Liver (tissue), 3 donors: Measurements from ENCODE around the gene SPDEF.

ENCODE experiments used
- EGR1 ChIP-seq, 2 donors: IDR thresholded peaks; 2 replicates each; pipeline ENCODE4 v1.6.1; 2016 to 2018; ENCODE audit warnings: antibody characterized with exemption in 2 of 2, low read depth in 2 of 2
- JUND ChIP-seq, 2 donors: IDR thresholded peaks; 2 replicates each; pipeline ENCODE4 v1.6.1; 2016; ENCODE audit warnings: antibody characterized with exemption in 2 of 2
- TF ChIP-seq, protein P1 (sequence below): fragments of 150-350 bp; IDR thresholded peaks from 2 replicates; pipeline ENCODE4 v1.5.1; 2017; ENCODE audit warnings: improper control_type of control experiment, low read depth, low read length; ENCODE audit not compliant: missing input control
- donor health status: healthy.
- donor health status: healthy.

DNA sequence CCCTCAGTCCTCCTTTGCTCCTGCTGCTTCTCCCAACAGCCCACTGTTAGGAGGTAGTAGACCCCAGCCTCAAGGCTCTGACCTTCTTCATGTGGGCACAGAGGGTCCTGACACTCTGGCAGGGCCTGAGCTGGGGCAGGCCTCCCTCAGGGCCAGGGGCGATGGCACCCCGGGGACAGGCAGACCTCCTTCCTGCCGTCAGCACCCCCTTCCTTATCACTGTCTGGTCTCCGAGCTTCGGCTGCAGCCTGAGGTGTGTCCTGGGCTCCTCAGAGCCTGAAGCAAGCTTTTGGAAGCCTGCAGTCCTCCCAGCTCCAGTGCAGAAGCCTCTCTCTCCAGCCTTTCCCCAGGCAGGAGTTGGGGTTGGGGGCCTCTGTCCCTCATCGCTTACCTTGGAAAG is 22.0 kb downstream of the SPDEF start:
- TF ChIP-seq, protein P1, sequence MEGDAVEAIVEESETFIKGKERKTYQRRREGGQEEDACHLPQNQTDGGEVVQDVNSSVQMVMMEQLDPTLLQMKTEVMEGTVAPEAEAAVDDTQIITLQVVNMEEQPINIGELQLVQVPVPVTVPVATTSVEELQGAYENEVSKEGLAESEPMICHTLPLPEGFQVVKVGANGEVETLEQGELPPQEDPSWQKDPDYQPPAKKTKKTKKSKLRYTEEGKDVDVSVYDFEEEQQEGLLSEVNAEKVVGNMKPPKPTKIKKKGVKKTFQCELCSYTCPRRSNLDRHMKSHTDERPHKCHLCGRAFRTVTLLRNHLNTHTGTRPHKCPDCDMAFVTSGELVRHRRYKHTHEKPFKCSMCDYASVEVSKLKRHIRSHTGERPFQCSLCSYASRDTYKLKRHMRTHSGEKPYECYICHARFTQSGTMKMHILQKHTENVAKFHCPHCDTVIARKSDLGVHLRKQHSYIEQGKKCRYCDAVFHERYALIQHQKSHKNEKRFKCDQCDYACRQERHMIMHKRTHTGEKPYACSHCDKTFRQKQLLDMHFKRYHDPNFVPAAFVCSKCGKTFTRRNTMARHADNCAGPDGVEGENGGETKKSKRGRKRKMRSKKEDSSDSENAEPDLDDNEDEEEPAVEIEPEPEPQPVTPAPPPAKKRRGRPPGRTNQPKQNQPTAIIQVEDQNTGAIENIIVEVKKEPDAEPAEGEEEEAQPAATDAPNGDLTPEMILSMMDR = no peak
- TF ChIP-seq EGR1 (IDR thresholded peaks at IDR 0.05; ENCODE audit: low read depth in 2 of 2) (no peak), JUND (IDR thresholded peaks at IDR 0.05) (no peak)
